Activated naive CD4-positive, alpha-beta T cell (primary cell): ENCODE results near the gene ASPSCR1.
"Not testable (repeated sequence)": the region's sequence is repeated elsewhere in the genome, so short reads cannot be mapped to it uniquely, and the experiment has no call there.

Experiments
- DNase-seq, 4 experiments: peaks; one replicate each; lab custom pipeline; 2025; lab: John Stamatoyannopoulos, UW

Gene ASPSCR1

DNA sequence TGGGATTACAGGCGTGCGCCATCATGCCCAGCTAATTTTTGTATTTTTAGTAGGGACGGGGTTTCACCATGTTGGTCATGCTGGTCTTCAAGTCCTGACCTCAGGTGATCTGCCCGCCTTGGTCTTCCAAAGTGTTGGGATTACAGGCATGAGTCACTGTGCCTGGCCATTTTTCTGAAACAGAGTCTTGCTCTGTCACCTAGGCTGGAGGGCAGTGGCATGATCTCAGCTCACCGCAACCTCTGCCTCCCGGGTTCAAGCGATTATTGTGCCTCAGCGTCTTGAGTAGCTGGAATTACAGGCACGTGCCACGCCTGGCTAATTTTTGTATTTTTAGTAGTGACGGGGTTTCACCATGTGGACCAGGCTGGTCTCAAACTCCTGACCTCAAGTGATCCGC is 4.1 kb downstream of the ASPSCR1 start:
- DNase-seq, result not testable (repeated sequence)

DNA sequence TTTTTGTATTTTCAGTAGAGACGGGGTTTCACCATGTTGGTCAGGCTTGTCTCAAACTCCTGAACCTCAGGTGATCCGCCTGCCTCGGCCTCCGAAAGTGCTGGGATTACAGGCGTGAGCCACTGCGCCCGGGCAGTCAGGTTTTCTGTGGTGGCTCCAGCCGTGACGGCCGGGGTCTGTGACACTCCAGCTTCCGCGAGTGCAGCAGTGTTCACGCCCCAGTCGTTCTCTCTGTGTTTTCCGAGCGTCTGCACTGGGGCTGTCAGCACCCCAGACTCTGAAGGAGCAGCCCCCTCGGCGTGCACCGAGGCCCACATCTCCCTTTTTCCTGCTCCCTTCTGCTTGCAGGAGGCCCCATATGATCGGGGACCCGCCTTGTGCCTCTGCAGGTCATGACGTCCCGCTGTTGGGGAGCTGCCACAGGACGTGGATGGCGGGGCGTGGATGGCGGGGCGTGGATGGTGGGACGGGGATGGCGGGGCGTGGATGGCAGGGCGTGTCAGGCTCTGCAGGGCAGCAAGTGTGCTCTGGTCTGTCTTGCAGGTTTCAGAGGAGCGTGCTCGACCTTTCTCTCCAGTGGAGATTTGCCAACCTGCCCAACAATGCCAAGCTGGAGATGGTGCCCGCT is 5.7 kb downstream of the ASPSCR1 start:
- DNase-seq, result no peak

DNA sequence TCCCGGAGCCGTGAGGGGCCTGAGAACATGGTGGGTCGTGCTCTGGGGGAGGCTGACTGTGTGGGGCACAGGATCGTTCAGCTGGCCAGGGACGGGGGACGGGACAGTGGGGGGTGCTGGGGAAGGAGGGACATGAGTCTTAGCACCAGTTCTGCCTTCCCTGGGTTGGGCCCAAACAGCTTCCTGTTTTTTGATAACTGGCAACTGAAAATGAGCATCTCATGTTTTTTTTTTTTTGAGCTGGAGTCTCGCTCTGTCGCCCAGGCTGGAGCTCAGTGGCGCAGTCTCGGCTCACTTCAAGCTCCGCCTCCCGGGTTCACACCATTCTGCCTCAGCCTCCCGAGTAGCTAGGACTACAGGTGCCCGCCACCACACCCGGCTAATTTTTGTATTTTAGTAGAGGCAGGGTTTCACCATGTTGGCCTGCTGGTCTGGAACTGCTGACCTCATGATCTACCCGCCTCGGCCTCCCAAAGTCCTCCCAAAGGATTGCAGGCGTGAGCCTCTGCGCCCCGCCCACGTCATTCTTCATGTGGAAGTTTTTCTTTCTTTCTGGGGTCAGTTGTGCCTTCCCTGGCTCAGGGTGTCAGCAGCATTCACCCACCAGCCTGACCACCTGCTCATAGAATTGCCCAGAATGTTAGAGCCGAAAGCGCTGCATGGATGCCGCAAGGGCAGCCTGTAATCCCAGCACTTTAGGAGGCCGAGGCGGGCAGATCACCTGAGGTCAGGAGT is 6.4 kb downstream of the ASPSCR1 start:
- no peak for DNase-seq

DNA sequence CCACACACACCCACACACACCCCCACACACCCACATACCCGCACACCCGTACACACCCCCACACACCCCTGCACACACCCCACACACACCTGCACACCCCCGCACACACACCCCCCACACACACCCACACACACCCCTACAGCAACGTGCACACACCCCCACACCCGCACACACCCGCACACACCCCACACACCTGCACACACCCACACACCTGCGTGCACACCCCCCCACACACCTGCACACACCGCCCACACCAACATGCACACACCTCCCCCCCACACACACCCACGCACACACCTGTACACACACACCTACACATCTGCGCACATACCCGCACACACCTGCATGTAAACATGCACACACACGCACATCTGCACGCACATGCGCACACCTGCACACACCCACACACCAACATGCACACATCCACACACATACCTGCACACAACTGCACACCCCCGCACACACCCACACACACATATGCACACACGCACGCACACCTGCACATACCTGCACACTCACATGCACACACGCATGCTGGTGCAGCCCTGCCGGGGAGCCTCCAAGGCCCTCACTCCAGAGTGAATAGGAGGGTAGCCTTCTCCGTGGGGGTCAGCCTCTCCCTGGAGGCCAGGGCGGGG is 7.5 kb downstream of the ASPSCR1 start:
- no peak for DNase-seq

DNA sequence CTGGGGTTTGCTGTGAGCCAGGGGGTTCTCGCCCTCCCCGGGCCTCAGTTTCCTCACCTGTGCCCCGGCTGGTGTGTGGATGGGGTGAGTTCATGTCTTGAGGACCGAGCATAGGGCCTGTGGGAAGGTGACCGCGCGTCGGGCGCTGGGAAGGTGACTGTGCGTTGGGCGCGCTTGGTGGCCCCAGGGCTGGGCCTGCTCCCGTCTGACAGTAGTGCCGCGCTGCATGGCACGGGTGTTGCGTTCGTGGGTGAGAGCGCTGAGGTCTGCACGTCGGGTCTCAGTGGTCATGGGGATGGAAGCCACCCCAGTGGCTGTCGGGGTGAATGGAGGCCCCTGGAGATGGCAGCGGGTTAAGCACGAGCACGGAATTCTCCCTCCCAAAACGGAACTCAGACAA is 9.2 kb downstream of the ASPSCR1 start:
- DNase-seq, result no peak

DNA sequence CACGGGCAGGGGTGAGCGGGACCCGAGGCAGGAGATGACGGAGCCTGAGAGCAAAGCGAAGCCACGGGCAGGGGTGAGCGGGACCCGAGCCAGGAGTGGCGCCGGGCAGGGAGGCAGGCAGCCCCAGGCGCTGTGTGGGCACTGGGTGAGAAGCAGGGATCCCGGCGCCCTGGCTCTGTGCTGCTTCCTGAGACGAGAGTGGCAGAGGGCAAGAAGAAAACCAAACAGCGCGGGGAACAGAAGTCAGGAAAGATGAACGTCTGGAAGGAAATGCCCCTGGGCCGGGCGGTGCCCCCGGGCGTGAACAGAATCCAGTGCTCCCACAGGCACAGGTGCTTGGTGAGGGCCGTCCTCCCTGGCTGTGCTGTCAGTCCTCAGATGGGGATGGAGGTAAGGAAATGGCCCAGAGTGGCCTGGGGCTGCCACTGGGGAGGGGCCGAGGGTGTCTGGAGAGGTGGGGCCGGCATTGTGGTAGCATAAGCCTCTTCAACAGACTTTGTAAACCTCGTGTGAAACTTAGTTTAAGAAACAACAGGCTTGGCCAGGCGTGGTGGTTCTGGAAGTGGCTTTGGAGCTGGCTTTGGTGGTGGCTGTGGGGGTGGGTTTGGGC is 9.8 kb downstream of the ASPSCR1 start:
- no peak for DNase-seq

DNA sequence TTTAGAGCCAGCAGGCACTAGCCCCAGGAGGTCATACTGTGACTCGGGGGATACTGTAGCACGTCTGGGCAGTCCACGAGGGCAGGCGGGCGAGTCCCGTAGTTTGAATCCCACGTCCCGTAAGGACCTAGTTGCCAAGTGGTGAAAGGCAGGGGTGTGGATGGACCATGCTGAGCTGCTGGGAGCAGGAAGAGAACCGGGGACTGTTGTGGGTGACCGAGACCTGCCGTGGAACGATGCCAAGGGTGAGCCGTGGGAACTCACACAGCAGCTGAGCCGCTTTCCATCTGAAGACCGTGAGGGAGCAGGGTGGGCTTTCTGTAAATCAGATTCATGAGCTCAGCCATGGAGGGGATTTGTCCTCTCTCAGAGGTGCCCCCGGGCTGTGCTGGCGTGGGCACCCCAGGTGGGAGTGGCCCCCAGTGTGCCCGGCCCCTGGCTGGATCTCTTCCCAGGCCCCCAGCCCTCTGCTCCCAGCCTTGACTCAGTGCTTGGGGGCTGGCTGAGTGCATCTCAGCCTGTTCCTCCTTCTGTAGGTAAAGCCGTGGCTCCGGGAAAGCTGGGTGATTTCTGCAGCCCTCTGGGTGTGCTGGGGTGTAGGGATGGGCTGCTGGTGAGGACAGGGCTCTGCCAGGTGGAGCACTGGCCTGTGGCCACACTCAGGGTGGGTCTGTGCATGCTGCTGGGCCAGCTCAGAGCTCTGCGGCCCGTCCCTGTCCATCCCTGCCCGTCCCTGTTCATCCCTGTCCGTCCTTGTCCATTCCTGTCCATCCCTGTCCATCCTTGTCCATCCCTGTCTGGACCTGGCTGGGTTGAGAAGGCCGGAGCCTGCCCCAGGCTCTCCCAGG is 13.6 kb downstream of the ASPSCR1 start:
- DNase-seq, result no peak

DNA sequence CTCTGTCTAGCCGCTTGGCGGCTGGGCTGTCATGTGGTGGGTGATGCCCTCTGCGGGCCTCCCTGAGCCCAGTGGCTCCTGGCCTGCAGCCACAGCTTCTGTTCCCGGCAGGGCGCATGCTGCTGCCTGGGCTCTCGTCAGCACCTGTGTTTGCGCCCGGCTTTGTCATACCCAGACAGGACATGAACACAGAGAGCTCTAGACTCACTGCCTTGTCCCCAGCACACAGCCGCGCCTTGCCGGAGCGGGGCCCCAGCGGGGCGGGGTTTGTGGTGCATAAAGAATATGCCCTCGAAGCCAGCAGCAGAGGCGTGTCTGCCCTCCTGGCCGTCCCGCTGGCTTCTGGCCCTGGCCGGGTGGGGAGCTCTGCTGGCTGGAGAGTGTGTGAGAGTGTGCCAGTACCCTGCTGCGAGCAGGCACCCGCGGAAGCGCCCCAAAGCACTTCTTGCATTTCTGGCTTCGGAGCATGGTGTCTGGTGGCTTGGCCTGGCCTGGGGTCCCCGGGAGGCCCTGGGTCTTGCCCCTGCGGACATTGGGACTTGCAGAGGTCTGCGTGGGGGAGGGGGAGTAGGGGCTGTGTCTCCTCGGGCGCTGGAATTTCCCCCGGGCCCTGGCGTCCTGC is 14.4 kb downstream of the ASPSCR1 start:
- no peak for DNase-seq

DNA sequence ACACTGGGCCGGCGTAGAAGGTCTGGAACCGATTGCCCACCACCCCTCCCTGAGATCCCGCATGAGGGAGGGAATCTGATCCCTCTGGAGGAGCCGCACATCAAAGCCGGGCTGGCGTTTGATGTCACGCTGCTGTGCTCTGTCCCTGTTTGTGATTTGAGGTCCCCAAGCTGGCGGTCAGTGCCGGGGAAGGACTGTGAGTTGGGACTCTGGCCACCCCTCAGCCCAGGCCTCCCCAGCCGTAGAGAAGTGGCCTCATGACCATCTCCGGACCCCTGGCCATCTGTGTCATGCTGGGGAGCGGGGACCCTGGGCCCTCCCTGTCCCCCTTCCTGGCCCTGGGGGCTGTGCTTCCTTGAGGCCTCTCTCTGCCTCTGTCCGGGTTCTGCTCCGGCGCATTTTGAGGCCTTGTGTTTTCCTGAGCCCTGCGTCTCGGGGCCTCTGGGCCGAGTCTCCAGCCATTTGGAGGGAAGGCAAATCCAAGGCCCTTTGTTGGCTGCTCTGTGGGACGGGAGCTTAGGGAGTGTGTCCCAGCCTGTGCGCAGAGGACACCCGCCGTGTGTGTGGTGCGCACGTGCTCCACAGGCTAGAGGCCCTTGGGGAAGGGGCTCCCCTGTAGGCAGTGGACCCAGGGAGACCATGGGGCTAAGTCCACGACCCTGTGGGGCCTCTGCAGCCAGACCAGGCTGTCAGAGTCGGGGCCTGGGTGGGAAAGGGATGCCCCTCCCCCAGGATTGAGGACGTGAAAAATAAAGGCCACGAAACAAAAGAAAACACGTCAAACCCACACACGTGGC is 15.1 kb downstream of the ASPSCR1 start:
- DNase-seq, result no peak

DNA sequence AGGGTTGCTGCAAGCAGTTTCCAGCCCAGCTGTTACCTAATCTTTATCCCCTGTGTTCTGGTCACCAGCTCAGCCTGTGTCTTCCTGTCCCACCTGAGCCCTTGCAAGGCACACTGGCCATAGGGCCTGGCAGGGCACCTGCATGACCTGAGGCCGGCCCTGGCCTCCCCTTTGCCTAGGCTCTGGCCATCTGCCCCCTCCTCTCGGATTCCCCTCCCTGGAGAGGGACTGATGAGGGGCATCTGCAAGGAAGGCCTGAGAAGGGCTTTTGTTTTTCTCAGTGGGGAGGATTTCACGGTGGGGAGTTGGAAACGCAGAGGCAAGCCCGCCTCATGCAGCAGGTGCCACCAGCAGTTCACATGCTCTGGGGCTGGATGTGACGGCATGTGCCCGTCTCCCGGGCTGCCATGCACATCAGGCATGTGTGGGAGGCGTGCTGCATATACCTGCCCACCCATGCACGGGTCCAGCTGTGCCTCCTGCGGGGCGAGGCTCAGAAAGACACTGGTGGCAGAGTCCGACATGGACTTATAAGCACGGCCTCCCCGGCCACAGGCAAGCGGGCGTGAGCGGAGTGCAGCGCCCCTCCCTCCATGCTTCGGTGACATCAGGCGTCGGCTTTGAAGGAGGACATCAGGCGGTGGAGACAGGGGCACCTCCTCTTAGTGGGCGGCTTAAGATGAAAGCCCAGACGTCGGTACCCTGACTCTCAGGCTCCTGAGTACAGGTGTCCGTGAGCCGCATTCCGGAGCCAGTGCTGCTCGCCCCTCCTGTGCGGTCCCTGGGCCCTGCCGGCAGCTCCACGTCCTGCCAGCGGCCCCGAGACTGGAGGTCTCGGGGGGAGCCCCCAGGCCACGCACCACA is 16.5 kb downstream of the ASPSCR1 start:
- DNase-seq, result no peak

DNA sequence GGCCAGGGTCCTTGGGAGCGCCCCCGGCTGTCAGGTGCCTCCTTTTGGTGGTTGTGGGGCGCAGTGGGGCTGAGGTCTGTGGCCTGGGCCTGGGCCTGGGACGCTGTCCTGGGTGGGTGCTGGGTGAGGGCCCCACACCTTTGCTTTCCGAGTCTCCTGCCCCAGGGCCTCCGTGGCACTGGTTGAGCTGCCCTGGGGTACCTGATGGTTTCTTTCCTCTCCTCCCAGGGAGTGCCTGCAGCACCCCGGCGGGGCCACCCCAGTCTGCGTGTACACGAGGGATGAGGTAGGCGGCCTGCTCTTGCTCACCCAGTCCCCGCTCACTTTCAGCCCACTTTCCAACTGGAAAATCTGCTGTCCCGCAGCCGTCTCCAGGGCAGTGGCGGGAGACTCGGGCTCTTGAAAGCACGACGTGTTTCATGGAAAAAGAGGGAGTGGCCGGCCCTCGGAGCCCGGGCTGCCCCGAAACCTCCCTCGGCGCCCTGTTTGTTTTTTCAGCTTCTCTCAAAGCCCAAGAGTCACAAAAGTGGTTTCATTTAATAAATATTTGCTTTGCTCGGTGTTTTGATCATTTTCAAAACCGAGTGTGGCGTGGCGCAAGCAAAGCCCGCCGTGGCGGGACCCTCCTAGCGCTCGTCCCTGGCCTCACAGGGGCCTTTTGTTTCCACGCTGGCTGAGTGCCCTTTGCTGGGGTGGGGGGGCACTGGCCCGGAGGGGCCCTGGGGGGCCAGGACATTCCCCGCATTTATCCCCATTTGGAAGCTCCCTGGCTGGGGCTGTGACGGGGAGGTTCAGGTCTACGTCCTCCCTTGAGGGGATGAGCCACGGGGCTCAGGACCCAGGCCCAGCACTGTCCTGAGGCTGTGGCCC is 17.4 kb downstream of the ASPSCR1 start:
- no peak for DNase-seq

DNA sequence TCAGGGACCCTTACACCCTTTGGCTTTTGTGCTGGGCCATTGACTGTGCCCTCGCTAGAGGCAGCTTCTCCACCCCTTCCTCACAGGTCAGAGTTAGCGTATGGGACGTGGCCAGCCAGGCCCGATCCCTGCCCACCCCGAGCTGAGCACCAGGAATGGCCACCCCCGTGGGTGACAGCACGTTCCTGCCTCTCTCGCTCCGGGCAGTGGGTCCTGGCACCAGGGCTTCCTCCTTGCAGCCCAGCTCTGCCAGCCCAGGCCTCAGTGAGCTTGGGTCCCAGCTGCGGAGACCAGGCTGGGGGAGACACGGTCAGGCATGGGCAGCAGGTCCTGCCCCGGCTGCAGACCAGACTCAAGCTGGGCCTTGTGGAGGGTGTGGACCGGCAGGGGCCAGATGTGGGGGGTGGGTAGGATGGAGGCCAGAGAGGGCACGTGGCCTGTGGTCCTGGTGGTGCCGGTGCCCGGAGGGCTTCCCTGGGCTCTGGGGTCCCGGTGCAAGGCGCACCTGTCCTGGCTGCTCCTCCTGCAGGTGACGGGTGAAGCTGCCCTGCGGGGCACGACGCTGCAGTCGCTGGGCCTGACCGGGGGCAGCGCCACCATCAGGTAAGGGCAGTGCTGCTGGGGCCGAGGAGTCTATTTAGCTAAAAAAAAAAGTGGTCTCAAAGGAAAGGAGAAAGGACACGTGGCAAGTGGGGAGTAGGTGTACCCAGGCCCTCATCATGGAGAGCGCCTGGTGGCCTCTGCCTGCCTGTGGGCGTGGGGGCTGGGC is 18.2 kb downstream of the ASPSCR1 start:
- no peak for DNase-seq

DNA sequence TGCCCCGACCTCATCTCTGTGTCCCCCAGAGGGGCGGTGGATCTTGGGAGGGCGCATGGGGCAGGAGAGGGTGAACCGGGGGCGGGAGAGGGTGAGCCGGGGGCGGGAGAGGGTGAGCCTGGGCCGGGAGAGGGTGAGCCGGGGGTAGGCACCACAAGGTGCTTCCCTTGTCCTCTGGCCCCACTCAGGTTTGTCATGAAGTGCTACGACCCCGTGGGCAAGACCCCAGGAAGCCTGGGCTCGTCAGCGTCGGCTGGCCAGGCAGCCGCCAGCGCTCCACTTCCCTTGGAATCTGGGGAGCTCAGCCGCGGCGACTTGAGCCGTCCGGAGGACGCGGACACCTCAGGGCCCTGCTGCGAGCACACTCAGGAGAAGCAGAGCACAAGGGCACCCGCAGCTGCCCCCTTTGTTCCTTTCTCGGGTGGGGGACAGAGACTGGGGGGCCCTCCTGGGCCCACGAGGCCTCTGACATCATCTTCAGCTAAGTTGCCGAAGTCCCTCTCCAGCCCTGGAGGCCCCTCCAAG is 18.9 kb downstream of the ASPSCR1 start:
- DNase-seq, result no peak

DNA sequence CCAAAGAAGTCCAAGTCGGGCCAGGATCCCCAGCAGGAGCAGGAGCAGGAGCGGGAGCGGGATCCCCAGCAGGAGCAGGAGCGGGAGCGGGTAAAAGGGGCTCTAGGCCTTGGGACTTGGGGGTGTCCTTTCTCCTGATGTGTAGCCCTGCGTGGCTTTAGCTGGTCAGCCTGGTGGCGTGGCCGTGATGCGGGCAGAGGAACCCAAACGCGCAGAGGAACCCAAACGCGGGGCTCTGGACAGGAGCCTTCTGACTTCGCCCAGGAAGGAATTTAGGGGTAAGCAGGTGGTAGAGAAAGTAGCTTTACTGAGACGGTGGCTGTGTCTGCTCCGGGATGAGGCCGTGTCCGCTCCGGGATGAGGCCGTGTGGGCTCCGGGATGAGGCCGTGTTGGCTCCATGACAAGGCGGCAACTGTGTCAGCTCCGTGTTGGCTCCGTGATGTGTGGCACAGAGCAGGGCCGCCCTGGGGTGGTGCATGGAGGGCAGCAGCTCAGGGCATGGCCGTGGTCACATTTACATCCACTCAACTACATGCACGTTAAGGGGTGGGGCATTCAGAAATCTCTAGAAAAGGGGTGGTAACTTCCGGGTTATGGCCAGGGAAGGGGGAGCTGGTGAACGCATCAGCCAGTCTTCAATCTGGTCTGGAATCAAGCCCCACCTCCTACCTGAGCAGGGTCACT is 19.5 kb downstream of the ASPSCR1 start:
- DNase-seq, result no peak

DNA sequence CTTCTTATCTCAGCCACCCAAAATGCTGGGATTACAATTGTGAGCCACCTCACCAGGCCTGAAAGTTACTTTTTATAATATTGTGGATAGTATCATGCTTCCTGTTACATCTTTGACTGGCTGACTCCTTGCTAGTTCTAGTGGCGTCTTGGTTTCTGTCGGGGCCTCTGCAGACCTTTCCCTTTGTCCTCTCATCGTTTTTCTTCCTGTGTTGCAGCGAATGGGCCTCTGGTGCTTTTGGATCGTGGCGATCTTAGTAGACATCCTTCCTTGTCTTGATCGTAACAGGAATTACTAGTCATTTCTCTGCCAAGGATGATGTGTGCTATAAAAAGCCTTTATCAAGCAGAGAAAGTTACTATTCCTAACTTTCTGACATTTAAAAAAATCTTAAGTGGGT is 20.8 kb downstream of the ASPSCR1 start:
- DNase-seq, result no peak

DNA sequence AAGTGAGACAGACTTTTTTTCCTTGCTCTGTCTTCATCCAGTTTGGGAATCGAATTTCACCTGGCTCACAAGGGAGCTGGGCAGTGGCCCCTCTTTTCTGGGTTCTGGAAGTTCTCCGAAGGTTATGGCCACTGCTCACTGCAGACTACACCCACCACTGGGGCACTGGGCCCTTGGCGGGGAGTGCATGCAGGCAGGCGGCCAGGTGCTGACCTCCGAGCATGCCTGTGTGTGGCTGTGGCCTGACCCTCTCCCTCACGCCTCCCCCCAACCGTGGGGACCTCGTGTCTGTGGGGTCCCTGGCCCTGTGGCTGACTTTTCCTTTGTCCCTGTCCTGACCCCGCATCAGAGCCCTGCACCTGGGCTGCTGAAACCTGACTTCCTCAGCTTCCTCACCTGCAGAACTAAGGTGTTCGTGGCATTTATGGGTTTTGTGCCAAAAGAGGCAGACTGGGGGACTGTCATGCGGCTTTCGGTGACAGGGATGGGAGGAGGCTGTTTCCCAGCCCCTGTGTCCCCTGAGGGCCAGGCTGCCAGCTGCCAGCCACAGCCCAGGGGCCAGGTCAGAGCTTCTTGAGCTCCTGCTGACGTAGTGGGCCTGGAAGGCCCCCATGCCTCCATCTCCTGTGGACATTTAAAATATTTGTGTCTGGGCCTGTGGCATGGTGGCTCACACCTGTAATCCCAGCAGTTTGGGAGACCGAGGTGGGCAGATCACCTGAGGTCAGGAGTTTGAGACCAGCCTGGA is 21.4 kb downstream of the ASPSCR1 start:
- no peak for DNase-seq
